GM18907 (cell line): ENCODE results near the gene SV2C.

Experiments
- ATAC-seq: cut with Tn5 transposase; IDR thresholded peaks from one replicate; pipeline ENCODE4 v1.9.1; 2021; ENCODE audit warnings: mild to moderate bottlenecking, moderate library complexity; ENCODE audit not compliant: unreplicated experiment

SV2C gene

GRCh38 chr5:76249621-76250020 is 166.4 kb downstream of the SV2C start:
- no peak for ATAC-seq

GRCh38 chr5:76250463-76250862 is 167.3 kb downstream of the SV2C start:
- no peak for ATAC-seq

GRCh38 chr5:76251656-76252055 is 168.5 kb downstream of the SV2C start:
- no peak for ATAC-seq

- no peak for ATAC-seq
Measured at GRCh38 chr5:76252437-76252836, 169.3 kb downstream of the SV2C start.

DNA sequence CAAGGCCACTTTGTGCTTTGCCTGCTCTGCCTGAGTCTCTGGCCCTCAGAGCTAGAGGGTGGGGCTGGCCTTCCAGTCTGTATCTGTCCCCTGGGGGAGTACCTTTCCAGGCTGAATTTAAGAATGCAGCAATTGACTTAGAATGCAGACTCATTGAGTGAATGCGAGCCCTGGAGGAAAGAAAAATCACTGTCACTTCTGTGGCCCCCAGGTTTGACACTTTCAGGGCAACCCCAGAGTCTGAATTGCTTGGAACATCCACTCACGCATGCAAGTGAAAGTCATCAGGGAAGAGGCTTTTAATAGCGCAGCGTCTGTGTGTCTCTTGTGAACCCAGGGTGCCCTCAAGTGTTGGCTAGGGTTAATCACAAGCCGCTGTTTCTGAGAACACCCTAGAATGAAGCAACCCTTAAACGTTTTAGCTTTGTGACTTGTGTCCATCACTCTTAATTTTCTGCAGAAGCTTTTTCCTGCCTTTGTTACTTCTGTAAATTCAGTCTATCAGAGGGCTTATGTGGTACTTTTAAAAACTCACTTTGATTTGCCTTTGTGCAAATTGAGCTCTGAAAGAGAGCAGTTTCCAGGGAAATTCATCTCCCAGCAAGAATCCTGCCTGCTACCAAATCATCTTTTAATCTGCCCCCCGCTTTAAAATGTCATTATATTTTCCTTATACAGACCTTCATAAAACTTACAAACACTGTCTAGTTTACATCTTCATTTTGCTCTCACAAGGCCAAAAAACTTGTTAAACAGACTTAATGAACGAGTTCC is 173.1 kb downstream of the SV2C start:
- ATAC-seq: peak; percentile 82

DNA sequence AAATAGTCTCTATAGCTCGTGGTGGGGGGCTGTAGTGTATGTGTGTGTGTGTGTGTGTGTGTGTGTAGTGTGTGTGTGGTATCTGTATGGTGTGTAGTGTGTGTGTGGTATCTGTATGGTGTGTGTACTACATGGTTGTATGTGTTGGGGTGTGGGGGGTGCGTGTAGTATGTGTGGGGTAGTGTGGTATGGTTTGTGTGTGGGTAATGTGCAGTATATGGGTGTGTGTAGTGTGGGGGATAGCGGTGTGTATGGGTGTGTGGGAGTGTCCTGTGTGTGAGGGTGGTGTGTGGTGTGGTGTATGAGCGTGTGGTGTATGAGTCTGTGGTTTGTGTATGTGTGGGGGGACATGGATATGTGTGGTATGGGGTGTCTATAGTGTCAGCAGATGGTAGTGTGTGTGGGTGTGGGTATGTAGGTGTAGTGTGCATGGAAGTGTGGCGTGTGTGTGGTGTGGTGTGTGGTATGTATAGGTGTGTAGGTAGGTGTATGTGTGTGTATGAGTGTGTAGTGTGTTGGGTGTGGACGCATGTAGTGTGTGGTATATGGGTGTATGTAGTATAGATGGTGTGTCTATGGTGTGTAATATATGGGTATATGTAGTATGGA is 174.1 kb downstream of the SV2C start:
- no peak for ATAC-seq

GRCh38 chr5:76257897-76258296 is 174.7 kb downstream of the SV2C start:
- no peak for ATAC-seq

GRCh38 chr5:76264681-76265080 is 181.5 kb downstream of the SV2C start:
- no peak for ATAC-seq

- ATAC-seq: no peak
Measured at GRCh38 chr5:76269259-76269931, 186.2 kb downstream of the SV2C start.

DNA sequence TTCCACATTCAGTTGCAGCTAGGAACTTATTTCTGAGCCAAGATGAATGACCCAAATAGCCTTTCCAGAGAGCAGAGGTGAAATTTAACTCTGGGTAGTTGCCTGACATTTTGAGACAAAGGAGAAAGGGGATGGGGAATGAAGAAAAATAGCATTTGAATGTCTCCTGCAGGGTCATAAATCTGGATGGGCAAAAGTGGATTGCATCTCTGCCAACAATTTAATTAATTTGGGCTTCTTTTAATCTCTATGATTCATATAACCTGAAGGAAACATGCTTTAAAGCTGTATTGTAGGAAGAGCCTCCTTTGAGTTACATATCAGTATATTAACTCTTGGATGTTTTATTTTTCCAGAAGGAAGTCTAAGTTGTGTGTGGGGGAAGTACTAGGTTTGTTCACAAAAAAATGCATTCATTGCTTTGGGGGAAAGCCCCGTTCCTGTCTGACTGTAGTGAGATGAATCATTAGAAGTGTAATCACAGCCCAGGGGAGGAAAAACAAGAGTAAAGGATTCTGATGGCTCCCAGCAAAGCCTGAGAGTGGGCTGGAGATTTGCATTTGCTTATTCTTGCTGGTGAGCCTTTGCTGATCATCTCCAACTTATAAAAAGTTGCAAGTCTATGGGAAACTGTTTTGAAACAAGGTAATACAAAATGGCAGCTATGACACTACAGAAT is 186.9 kb downstream of the SV2C start:
- no peak for ATAC-seq

DNA sequence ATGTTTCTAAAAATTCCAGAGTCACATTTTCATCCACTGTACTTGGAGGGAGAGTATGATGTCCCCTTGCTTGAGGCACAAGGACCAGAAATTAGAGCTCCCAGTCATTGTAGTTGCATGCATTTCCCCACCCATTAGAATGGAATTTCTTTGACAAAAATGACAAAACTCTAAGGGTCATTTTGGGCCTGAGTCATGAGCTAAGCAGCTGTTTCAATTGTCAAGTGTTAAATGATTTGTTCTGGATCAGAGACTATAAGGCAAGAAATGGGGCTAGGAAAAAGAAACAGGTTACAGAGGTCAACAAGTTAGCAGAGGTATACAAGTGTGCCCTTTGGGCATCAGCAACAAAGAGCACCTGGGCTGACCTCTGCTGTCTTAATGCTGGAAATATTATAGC is 188.7 kb downstream of the SV2C start:
- no peak for ATAC-seq

- no peak for ATAC-seq
Measured at GRCh38 chr5:76273206-76273885, 190.2 kb downstream of the SV2C start.

DNA sequence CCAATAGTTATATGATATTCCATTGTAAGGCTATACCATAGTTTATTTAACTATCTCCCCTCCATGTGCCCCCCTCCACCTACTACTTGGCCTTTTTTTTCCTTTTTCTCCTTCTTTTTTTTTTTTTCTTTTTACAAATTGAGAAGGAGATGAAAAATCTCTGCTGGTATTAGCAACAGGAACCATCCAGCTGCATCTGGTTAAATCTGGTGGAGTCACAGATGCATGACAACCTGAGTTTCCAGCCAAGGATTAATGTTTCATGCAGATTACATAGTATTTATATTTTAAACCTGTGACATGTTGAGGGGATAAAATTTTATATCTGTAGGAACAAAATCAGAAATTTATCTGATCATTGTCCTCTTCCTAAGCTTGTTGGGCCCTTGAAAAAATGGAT is 191.4 kb downstream of the SV2C start:
- ATAC-seq: no peak

GRCh38 chr5:76277736-76278135 is 194.6 kb downstream of the SV2C start:
- ATAC-seq: no peak

DNA sequence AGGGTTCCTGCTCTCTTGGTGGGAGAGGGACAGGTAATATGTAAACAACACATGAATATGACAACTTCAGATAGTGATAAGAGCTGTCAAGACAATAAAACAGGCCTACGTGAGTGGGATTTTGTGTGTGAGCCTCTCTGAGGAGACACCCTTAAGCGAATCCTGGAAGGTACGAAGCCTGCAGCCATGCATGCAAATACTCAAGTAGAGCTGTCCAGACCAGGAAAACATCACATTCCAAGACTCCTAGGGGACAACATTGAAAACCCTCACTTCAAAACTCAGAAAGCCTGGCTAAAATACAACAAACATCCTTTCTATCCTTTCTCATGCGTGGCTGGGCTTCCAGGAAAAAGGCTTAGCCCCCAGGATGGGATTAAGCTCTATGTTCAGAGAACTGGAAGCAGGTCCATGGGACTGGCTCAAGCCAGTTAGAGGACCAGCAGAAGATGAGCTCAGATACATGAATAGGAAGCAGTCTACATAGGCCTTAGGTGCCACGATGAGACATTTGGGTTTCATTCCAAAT is 195.1 kb downstream of the SV2C start:
- ATAC-seq: no peak

- ATAC-seq: no peak
Measured at GRCh38 chr5:76280494-76280893, 197.3 kb downstream of the SV2C start.

- ATAC-seq: no peak
Measured at GRCh38 chr5:76283670-76284069, 200.5 kb downstream of the SV2C start.

DNA sequence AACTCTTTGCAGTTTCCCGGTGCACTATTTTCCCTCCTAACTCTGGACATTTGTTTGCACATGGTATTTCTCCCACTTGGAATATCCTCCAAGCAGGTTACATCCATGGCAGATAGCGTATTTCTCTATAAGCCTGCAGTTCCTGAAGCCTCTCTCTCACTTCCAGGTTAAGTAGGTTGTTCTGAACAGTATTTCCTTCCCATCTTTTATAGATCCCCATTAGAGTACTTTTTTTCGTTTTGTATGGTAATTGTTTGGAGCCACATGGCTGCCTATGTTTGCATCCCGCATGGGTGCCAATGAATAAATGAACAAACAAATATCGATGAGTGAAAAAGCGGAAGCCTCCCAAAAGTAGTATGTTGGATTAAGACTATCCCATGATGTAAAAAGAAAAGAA is 206.5 kb downstream of the SV2C start:
- no peak for ATAC-seq

DNA sequence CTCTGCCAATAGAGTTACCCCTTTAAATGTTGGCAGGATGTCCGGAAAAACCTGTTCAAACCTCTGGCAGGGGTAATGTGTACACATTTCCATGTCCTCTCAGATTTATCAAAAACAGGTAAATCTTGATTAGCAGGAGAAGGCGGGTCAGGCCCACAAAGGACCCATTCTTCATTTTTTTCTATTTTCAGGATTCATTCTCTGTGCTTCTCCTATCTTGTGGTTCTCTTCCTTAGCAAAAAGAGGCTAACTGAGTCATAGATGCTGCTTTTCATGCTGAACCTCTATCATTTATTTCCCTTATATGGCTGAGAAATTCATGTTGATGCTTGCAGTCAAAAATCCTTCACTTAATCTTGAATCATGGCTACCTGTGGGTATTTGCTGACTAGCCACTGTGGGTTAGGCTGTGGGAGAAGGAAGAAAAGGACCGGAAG is 207.2 kb downstream of the SV2C start:
- no peak for ATAC-seq

GRCh38 chr5:76291305-76292077 is 208.3 kb downstream of the SV2C start:
- ATAC-seq: no peak
